ENCODE results near the gene ZNF467.

The ZNF467 gene

GRCh38 chr7:149809215-149809614 lies 35.8 kb upstream of the ZNF467 start:
- no peaks in the 10 kb centered on the region for H3K79me2 ChIP-seq
- no peaks in the 10 kb centered on the region for H3K36me3 ChIP-seq (ENCODE audit: control insufficient read depth, insufficient read depth, low read length)
- no peak overlapping the region for H3K9ac ChIP-seq
- H3K9me3 ChIP-seq (ENCODE audit: control insufficient read depth, low read length): no peaks in the 10 kb centered on the region
- no peak overlapping the region for H2AFZ ChIP-seq
- no peaks in the 10 kb centered on the region for H3K4me1 ChIP-seq
- H3K27me3 ChIP-seq (ENCODE audit: control insufficient read depth, insufficient read depth, low read length): no peaks in the 10 kb centered on the region
- no peak overlapping the region for H3K4me3 ChIP-seq (ENCODE audit: low read depth, low read length)
- TF ChIP-seq CTCF (IDR thresholded peaks at IDR 0.05): no peak
- no peak overlapping the region for H3K27ac ChIP-seq
- H3K4me2 ChIP-seq (ENCODE audit: low read length): no peak overlapping the region

GRCh38 chr7:149808311-149808710 lies 34.9 kb upstream of the ZNF467 start:
- Histone ChIP-seq H3K27me3 (ENCODE audit: control insufficient read depth, insufficient read depth, low read length) (no peaks in the 10 kb centered on the region), H3K4me3 (ENCODE audit: low read depth, low read length) (no peak overlapping the region), H3K27ac (no peak overlapping the region), H3K4me1 (no peaks in the 10 kb centered on the region), H3K36me3 (ENCODE audit: control insufficient read depth, insufficient read depth, low read length) (no peaks in the 10 kb centered on the region), H2AFZ (no peak overlapping the region), H3K9ac (no peak overlapping the region), H3K4me2 (ENCODE audit: low read length) (no peak overlapping the region), H3K79me2 (no peaks in the 10 kb centered on the region), H3K9me3 (ENCODE audit: control insufficient read depth, low read length) (no peaks in the 10 kb centered on the region)
- TF ChIP-seq CTCF (IDR thresholded peaks at IDR 0.05): no peak

DNA sequence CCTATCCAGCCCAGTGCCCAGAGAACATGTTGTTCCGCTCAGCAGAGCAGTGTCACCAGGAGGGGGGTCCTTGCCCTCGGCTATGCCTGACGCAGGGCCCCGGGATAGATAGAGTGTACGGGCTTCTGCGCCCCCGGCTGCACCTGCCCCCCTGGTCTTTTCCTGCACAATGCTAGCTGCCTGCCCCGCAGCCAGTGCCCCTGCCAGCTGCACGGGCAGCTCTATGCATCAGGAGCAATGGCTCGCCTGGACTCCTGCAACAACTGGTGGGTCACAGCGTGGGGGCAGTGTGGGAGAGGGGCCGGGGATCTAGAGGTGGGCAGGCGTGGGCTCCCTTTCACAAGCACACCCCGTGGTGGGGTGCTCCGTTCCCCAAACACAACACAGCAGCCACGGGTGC lies 33.3 kb upstream of the ZNF467 start:
- no peak overlapping the region for H3K4me3 ChIP-seq (ENCODE audit: low read depth, low read length)
- no peaks in the 10 kb centered on the region for H3K4me1 ChIP-seq
- TF ChIP-seq CTCF (IDR thresholded peaks at IDR 0.05): no peak
- H3K27me3 ChIP-seq (ENCODE audit: control insufficient read depth, insufficient read depth, low read length): no peaks in the 10 kb centered on the region
- H3K36me3 ChIP-seq (ENCODE audit: control insufficient read depth, insufficient read depth, low read length): no peaks in the 10 kb centered on the region
- H3K9me3 ChIP-seq (ENCODE audit: control insufficient read depth, low read length): no peaks in the 10 kb centered on the region
- no peak overlapping the region for H2AFZ ChIP-seq
- no peak overlapping the region for H3K27ac ChIP-seq
- no peaks in the 10 kb centered on the region for H3K79me2 ChIP-seq
- no peak overlapping the region for H3K9ac ChIP-seq
- H3K4me2 ChIP-seq (ENCODE audit: low read length): no peak overlapping the region

DNA sequence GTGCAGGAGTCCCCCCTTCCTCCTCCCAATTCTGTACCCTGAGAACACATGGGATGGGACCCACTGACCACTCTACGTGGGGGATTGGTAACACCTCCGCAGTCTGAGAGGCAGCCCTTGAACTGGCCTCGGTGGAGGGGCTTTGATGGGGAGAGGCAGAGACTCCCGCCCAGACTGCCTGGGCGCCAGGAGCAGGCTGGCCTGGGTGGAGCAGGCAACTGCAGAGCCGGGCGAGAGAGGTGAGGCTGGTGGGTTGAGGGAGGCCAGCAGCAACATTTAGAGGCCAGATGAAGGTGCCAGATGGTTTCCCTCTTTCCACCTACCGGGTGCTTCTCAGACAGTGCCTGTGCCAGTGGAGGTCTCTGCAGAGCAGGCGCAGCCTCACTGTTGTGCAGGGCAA lies 30.7 kb upstream of the ZNF467 start:
- H3K4me1 ChIP-seq: no peaks in the 10 kb centered on the region
- H3K9ac ChIP-seq: no peak overlapping the region
- TF ChIP-seq CTCF (IDR thresholded peaks at IDR 0.05): no peak
- no peaks in the 10 kb centered on the region for H3K9me3 ChIP-seq (ENCODE audit: control insufficient read depth, low read length)
- H3K4me3 ChIP-seq (ENCODE audit: low read depth, low read length): no peak overlapping the region
- no peaks in the 10 kb centered on the region for H3K27me3 ChIP-seq (ENCODE audit: control insufficient read depth, insufficient read depth, low read length)
- no peaks in the 10 kb centered on the region for H3K79me2 ChIP-seq
- no peak overlapping the region for H3K27ac ChIP-seq
- no peak overlapping the region for H3K4me2 ChIP-seq (ENCODE audit: low read length)
- no peak overlapping the region for H2AFZ ChIP-seq
- no peaks in the 10 kb centered on the region for H3K36me3 ChIP-seq (ENCODE audit: control insufficient read depth, insufficient read depth, low read length)

DNA sequence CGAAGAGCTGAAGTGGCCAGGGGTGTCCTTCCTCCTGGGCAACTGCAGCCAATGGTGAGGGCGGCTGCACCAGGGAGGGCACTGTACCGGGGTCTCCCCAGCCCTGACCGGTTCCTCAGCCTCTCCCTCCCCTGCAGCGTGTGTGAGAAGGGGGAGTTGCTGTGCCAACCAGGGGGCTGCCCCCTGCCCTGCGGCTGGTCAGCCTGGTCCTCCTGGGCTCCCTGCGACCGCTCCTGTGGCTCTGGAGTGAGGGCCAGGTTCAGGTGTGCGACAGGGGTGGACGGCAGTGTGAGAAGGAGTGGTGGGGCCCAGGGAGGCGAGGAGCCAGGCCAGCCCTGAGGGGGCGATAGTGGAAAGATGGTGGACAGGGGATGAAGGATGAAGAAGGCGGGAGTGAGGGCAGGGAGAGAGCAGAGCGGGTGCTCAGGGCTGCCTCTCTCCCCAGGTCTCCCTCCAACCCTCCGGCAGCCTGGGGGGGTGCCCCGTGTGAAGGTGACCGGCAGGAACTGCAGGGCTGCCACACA lies 30.2 kb upstream of the ZNF467 start:
- no peak overlapping the region for H3K9ac ChIP-seq
- H3K4me1 ChIP-seq: no peaks in the 10 kb centered on the region
- no peak overlapping the region for H2AFZ ChIP-seq
- no peak overlapping the region for H3K4me3 ChIP-seq (ENCODE audit: low read depth, low read length)
- TF ChIP-seq CTCF (IDR thresholded peaks at IDR 0.05): no peak
- H3K27me3 ChIP-seq (ENCODE audit: control insufficient read depth, insufficient read depth, low read length): no peaks in the 10 kb centered on the region
- no peaks in the 10 kb centered on the region for H3K79me2 ChIP-seq
- H3K27ac ChIP-seq: no peak overlapping the region
- no peak overlapping the region for H3K4me2 ChIP-seq (ENCODE audit: low read length)
- no peaks in the 10 kb centered on the region for H3K36me3 ChIP-seq (ENCODE audit: control insufficient read depth, insufficient read depth, low read length)
- H3K9me3 ChIP-seq (ENCODE audit: control insufficient read depth, low read length): no peaks in the 10 kb centered on the region

All from parathyroid adenoma (tissue), 2 donors.